Inflammatory macrophage treated with lipopolysaccharide for 1 hour (primary cell): ENCODE results near the gene EIF1AD.

Experiments used
- DNase-seq, 2 donors: peaks; one replicate each; pipeline ENCODE4 v3.0.0-alpha.2; 2020 to 2022

The EIF1AD gene

DNA sequence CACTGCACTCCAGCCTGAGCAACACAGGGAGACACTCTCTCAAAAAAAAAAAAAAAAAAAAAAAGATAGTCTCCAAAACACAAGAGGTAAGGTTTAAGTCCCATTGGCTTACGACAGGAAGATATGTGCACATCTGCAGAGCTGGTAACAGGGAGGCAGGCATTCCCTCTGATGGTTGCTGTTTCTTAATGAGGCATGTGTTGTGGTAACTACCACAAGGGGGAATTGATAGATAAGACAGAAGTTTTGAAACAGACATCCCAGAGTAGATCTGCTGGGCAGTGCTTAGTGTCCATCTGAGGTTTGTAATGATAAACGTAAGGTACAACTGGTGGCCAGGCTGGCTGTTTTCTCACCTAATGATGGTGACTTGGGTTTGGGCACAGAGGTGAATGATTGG, 4.7 kb downstream of the EIF1AD start:
- DNase-seq: no peak

DNA sequence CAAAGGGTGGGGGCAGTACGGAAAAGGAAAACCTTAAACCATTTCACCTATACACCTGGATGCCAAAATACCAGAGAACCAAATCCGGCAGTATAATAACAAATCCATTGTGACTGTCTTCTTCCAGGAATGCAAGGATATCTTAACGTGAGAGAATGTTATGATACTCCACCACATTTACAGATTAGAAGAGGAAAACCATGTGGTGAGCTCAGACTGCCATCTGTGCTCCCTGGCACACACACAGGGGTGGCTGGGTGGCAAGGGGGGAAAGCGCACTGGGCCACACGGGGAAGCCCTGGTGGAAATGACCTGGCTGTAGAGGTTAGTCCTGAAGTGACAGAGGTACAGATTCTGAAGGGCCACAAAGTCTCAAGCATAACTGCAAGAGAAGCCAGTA, 9.9 kb downstream of the EIF1AD start:
- DNase-seq: no peak

- DNase-seq: peak; percentile 86 to 98
Measured at GRCh38 chr11:65988791-65989592, 13.0 kb downstream of the EIF1AD start.

DNA sequence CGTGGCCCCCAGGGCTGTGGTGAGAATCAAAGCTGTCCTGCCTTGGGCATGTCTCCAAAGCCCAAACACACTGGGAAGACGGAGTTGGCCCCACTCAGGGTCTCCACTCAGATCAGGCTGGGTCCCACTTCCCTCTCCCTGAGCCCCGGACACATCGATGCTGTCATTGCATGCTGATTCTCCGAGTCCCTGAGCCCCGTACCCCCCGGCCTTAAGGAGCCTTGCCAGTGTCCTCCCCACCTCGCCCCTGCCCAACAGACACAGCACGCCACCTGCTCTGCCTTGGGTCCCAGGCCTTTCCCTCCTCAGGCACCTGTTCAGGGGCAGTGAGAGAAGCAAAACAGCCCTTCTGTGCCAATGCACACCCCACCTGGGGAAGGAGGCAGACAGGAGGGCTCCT, 14.6 kb downstream of the EIF1AD start:
- DNase-seq: no peak

- no peak for DNase-seq
Measured at GRCh38 chr11:65983589-65983987, 18.4 kb downstream of the EIF1AD start.

- DNase-seq: no peak
Measured at GRCh38 chr11:65982824-65983588, 19.0 kb downstream of the EIF1AD start.

GRCh38 chr11:65981972-65982823, 19.8 kb downstream of the EIF1AD start:
- no peak for DNase-seq

DNA sequence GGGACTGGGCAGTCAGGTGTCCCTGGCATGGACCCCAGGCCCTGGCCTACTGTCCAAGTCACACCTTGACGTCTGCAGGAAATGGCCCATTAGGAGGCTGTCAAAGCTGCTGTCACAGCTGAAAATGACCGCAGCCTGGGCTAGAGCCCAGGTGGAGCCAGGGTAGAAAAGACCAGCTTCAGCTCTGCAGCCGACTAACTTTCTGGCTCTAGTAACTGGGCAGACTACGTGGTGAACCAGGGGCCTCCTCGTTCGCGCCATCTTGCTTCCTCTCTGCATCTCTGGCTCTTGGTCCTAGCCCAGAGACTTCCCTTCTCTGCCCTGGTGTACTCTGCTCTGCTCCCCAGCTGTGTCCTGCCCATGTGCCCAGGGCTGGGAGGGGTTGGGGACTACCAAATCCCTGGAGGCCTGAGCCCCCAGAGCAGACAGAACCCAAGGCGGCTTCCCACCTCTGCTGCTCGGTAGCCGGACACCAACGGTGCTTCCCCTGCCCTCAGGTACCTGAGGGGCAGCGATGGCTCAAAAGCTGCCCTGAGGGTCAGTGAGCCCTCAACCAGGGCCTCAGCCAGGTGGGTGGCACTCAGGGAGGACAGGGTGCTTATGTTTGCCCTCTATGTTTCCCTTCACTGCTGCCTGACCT, 20.7 kb downstream of the EIF1AD start:
- DNase-seq: no peak

GRCh38 chr11:65979261-65979759, 22.6 kb downstream of the EIF1AD start:
- no peak for DNase-seq

GRCh38 chr11:65978391-65979238, 23.3 kb downstream of the EIF1AD start:
- no peak for DNase-seq

DNA sequence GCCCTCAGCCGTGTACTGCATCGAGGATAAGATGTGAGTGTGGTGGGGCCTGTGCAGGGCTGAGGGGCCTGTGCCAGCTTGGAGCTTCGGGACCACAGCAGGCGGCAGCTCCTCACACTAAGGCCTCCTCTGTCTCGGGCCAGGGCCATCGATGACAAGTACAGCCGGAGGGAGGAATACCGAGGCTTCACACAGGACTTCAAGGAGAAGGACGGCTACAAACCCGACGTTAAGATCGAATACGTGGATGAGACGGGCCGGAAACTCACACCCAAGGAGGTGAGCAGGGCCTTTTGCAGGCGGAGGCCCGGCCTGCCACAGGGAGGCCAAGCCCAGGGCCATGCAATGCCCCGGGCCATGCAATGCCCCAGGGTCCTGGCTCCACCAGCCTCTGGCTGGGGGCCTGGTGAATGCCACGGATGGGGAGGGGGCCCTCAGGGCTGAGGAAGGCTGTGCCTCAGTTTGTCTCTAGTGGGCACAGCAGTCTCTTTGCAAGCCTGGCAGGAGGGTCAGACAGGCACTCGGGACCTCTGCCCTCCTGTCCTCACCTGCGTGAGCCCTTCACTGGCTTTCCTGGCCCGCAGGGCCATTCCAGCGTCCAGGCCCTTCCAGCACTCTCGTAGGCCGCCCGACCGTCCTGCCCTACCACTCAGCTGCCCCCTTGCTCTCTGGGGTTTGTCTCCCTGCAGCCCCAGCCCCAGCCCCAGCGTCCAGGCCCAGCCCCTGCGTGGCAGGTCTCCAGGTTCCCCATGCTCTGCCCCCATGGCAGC, 24.2 kb downstream of the EIF1AD start:
- DNase-seq: no peak

DNA sequence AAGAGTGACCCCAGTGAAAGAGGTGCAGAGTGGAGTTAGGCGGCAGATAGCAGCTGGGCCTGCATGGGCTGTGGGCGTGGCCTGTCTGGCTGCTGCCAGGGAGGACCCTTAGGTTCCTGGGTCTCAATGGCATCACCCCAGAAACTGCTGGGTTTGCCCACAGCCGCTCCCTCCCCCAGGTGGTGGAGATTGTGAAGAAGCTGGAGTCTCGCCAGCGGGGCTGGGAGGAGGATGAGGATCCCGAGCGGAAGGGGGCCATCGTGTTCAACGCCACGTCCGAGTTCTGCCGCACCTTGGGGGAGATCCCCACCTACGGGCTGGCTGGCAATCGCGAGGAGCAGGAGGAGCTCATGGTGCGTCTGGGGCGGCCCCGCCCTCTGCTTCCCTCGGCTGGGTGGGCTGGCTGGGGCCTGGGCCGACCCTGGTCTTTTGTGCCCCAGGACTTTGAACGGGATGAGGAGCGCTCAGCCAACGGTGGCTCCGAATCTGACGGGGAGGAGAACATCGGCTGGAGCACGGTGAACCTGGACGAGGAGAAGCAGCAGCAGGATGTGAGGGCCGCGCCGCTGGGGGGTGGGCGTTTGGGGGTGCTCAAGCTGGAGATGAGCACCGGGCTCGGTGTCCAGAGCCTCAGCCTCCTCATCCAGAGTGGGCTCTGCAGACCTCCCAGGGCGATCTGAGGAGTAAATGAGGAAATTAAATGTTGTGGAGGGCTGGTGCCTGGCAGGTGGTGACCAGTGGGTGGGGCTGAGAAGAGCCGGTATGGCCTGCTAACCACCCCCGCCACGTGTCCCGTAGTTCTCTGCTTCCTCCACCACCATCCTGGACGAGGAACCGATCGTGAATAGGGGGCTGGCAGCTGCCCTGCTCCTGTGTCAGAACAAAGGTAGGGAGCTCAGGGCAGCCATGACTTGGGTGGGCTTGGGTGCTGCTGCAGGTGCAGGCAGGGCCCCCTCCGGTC, 25.5 kb downstream of the EIF1AD start:
- DNase-seq: no peak

DNA sequence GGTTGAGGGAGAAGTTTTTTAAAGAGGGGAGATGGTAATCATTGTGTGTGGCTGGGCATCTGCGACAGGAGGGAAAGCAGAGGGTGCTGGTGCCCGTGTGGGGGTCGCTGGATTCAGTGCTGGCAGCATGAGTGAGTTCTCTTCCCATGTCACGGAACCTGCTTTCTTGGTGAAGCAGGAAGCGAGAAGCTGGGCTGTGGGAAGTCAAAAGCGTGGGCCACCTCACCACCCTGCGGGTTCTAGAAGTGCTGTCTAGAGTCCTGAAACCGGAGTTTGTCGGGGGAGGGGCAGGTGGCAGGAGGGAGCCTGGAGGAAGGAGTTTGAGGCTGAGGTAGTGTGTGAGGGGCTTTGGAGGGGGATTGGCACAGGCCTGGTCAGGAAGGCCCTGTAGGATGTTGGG, 26.2 kb downstream of the EIF1AD start:
- DNase-seq: no peak

- no peak for DNase-seq
Measured at GRCh38 chr11:65973439-65974110, 28.4 kb downstream of the EIF1AD start.

GRCh38 chr11:65972116-65972515, 29.8 kb downstream of the EIF1AD start:
- DNase-seq: no peak

GRCh38 chr11:65968600-65969482, 33.1 kb downstream of the EIF1AD start:
- peak; percentile 49 to 77 for DNase-seq

GRCh38 chr11:65967329-65967934, 34.5 kb downstream of the EIF1AD start:
- DNase-seq: no peak
